ENCODE data around the gene MRGPRF.

DNA sequence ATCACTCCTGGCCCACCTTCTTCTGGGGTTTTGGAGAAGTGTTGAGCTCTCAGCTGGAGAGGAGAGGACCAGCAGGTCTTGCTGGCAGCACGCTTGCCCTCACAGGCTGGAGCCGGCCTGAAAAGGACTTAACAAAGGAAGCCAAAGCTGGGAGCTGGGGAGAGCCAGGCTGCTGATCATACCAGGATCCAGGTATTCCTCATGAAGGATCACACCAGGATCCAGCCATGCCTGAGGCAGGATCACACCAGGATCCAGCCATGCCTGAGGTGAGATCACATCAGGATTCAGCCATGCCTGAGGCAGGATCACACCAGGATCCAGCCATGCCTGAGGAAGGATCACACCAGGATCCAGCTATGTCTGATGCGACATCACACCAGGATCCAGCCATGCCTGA, 49.3 kb downstream of the MRGPRF start:
- TF ChIP-seq, protein P1, sequence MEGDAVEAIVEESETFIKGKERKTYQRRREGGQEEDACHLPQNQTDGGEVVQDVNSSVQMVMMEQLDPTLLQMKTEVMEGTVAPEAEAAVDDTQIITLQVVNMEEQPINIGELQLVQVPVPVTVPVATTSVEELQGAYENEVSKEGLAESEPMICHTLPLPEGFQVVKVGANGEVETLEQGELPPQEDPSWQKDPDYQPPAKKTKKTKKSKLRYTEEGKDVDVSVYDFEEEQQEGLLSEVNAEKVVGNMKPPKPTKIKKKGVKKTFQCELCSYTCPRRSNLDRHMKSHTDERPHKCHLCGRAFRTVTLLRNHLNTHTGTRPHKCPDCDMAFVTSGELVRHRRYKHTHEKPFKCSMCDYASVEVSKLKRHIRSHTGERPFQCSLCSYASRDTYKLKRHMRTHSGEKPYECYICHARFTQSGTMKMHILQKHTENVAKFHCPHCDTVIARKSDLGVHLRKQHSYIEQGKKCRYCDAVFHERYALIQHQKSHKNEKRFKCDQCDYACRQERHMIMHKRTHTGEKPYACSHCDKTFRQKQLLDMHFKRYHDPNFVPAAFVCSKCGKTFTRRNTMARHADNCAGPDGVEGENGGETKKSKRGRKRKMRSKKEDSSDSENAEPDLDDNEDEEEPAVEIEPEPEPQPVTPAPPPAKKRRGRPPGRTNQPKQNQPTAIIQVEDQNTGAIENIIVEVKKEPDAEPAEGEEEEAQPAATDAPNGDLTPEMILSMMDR (conservative IDR thresholded peaks at IDR 0.05; ENCODE audit: low read length): no peak
- TF ChIP-seq EZH2phosphoT487 (IDR thresholded peaks at IDR 0.05; ENCODE audit: borderline replicate concordance): no peak

Data from Loucy (cell line).